ENCODE measurements around the gene UXT.

GRCh38 chrX:47659421-47659726 lies 394 bp upstream of the UXT start:
- TF ChIP-seq CTCF (IDR thresholded peaks at IDR 0.05) (no peak), POLR2A (IDR thresholded peaks at IDR 0.05) (no peak)

Data from right lobe of liver (tissue), 4 donors.